NCI-H2171 treated with DMSO at 0.1 percent for 48 hours (cell line): Measurements from ENCODE around the gene PSMG3.

Experiments used
- DNase-seq: peaks from one replicate; lab custom pipeline; 2025; lab: John Stamatoyannopoulos, UW

The PSMG3 gene

DNA sequence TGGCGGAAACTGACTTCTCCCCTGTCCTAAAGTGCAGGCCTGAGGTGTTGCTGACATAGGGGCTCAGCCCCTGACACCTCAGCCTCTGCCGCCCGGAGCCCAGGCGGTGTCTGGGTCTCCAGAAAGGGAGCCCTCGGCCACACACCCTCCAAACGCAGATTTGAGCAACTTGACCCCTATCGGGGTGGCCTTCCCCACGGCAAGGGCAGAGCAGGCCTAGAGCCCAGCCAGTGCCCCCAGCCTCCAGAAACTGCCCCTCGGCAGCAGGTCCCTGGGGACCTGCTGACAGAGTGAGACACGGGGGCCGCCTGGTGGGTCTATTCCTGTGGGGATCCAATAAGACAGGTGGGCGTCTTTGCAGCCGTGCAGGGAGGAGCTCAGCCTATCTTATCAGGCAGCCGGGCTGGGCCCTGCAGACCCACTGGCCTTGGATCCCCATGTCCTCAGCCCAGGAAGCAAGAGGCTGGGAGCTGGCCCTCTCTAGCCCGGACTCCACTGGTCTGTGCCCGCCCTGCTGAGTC is 24.9 kb downstream of the PSMG3 start:
- no peak for DNase-seq

DNA sequence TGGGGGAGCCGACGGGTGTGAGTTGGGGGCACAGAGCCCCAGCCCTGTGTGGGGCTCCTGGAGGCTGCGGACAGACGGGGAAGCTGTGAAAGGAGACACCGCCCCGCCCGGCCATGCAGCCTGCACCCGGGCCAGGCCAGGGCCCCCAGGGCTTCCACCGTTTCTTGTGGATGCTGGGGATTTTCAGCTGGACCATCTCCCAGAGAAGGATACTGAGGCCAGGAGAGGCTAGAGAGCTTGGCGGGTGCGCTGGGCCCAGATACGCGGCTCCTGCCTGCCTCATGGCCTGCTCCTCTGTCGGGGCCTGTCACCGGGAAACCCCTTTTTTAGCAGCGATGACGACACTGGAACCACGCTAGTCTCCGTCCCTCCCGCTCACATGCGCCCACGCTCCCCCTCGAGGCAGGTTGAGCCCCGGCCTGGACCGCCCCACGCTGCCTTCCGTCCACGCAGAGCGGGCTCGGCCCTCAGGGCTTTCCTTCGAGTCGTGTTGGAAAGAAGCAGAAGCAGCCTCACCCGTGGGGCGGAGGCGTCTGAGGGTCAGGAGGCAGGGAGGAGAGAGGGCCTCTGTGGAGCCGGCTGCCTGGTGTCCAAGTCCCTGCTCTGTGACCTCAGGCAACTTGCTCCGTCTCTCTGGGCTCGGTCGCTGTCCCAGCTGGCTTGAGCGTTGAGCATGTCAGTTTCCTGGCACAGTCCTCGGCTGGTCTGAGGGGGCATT is 25.5 kb downstream of the PSMG3 start:
- DNase-seq, result no peak

DNA sequence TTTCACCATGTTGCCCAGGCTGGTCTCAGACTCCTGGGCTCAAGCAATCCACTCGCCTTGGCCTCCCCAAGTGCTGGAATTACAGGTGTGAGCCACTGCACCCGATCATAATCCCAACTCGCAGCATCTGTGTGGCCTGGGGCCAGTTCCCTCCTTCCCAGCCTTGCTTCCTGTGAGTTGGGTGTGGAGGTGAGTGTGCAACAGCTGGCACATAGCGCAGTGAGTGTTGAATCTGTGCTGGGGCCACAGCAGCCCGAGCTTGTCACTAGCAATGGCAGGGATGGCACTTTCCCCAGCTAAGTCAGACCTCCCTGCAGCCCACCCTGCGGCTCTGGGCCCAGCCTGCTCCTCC is 26.0 kb downstream of the PSMG3 start:
- peak; percentile 19 for DNase-seq

- no peak for DNase-seq
Observed at GRCh38 chr7:1542841-1543747, 26.7 kb downstream of the PSMG3 start.

DNA sequence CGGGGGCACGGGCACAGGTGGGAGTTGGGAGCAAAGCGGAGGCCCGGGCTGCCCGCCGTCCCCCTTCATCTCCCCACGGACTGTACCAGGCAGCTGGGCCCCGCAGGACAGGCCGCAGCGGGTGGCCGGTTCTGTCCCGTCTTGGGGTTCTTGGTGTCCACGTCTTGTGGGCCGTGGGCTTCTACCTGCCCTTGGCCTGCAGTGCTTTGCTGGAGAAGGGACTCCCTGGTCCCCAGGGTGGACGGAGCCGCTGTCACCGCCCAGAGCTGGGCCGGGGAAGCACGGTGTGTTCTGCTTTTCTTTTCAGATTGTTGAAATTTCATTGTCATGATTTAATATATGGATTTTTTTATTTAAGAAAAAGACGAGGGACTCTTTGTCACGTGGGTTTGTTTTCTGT is 27.5 kb downstream of the PSMG3 start:
- no peak for DNase-seq

GRCh38 chr7:1541431-1542162 is 28.2 kb downstream of the PSMG3 start:
- no peak for DNase-seq

DNA sequence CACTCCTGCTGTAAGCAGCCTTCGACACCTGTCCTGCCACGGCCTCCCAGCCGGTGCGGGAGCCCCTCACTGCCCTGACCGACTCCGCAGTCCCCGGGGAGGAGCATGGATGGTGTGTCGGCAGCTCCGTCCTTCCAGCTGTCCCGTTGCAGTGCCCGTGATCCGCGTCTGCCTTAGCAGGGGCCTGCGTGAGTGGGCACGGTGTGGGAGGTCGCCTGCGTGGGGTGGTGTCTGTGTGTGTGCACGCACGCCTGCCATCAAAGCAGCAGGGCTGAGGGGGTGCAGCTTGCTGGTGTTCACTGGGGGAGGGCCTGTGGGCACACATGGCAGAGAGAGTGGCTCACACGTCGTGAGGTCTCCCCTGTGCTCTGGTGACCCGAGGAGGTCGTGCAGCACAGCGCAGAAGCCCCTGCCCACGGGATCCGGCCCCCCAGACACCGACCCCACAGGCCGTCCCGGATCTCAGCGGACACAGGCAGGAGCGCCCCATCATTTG is 29.0 kb downstream of the PSMG3 start:
- DNase-seq, result no peak

DNA sequence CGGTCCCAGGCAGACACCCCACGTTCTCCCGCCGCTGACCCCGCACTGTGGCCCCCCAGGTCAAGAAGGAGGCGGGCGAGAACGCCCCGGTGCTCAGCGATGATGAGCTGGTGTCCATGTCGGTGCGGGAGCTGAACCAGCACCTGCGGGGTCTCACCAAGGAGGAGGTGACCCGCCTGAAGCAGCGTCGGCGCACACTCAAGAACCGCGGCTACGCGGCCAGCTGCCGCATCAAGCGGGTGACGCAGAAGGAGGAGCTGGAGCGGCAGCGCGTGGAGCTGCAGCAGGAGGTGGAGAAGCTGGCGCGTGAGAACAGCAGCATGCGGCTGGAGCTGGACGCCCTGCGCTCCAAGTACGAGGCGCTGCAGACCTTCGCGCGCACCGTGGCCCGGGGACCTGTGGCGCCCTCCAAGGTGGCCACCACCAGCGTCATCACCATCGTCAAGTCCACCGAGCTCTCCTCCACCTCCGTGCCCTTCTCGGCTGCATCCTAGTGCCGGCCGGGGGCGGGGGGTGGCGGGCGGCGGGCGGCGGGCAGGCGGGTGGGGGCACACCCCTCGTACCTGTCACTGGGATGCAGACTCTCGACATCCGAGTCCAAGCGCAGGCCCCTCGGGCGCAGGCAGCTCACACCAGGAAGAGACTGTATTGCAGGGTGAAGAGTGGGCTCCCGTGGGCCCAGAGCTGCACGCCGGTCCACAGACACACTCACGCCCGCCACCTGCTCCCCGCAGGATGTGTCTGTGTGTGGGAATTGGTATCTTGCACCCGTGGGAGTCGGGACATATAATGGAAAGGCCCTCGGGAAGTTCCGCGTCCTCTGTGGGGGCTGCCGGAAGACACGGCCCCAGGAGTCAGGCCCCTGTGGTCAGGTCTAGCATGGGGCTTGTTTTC is 29.7 kb downstream of the PSMG3 start:
- no peak for DNase-seq

- no peak for DNase-seq
Observed at GRCh38 chr7:1539181-1539881, 30.5 kb downstream of the PSMG3 start.

- DNase-seq, result no peak
Observed at GRCh38 chr7:1538544-1539180, 31.2 kb downstream of the PSMG3 start.

DNA sequence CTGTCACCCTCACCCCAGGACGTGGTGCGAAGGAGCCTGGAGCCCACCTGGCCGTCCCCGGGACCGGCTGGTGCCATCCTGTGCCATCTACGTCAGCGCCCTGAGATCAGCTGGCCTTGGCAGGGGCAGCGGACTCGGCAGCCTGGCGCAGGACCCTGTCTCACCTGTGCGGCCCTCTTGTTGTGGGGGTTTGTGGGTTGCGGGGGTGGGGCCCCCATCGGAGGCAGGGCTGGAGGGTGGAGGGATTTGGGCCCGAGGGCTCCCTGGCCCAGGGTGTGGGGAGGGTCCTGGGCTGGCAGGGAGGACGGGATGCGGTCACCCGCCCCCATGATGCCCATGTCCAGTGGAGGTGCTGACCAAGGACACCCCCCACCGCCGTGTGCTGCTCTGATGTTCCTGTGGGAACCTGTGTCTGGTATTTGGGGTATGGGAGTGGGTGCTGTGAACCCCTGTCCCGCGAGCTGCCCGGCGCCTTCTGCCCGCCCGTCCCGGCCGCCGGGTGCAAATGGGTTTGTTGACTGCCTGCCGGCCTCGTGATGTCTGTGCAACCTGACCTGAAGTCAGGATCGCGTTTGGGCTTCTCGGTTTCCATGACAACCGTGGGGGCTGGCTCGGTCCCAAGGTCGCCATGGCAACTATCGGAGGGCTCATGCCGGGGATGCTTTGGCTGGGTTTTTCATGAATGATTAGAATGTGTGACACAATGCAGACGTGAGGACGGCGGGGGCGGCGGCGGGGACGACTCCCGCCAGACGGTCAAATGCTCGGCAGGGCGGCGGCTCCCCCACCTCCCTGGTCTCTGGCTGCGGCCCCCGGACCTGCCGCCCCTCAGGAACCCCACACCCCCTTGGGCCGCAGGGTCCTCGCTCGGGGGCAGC is 32.1 kb downstream of the PSMG3 start:
- no peak for DNase-seq

- no peak for DNase-seq
Observed at GRCh38 chr7:1536743-1537534, 32.9 kb downstream of the PSMG3 start.

- DNase-seq, result no peak
Observed at GRCh38 chr7:1536455-1536742, 33.4 kb downstream of the PSMG3 start.

DNA sequence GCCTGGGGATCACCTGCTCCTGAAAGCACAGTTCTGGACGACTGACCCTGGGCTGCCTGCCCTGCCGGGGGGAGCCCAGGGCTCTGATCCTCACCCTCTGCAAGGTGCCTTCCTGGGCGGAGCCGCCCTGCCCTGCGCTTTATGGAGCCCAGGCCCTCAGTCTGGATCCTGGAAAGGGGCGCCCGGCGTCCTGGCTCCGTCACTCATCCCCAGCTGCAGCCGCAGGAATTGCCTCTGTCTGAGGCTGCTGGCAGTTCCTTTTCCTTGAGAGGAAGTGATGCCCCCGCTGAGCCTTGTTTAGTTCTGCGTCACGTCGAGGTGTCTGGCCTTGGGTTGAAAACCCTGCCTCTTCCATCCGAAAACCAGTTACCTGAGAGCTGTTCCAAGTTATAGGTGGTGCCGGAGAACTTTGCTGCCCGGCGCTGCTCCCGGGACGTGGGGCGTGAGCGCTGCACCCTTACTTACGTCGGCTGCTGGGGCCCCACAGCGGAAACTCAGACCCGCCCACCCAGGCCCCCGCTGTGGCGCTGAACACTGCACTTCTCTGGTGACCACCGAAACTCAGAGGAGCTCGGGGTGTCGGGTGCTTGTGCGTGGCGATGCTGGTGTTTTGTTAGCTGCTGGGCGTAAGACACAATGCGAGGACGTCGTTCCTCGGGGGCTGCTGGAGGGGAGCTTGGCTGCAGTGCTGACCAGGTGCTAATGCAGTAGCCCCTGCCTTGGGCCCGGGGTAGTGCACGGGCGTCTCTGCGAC is 34.0 kb downstream of the PSMG3 start:
- no peak for DNase-seq

- no peak for DNase-seq
Observed at GRCh38 chr7:1535100-1535458, 34.8 kb downstream of the PSMG3 start.

DNA sequence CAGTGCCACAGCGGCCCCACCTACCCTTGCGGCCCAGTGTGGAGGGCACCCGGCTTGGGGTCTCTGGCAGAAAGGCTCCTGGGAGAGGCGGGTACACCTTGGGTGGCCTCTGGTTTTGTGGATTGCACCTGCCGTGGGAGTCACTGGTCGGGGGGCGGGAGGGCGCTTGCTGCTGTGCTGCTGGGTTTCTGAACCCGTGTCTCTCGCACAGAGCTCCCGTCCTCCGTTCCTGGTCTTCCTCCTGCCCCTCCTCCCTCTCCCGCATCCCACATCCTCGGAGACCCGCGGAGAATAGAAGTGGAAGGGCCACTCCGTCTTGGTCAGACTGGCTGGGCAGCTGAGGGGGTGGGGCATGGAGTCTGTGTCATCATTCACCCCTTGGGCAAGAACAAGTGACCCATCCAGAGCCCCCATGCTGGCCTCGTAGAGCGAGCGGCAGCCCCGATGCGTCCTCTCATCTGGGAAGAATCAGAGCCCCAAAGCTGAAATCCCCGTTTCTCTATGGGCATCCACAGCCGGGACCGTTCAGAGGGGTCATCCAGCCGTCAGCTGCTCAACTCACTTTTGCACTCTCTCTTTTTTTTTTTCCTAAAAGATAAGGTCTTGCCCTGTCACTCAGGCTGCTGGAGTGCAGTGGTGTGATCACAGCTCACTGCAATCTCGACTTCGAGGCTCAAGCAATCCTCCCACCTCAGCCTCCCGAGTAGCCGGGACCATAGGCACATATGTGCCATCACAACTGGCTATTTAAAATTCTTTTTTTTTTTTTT is 35.3 kb downstream of the PSMG3 start:
- no peak for DNase-seq
